ENCODE data around the gene CDK14.

The CDK14 gene

DNA sequence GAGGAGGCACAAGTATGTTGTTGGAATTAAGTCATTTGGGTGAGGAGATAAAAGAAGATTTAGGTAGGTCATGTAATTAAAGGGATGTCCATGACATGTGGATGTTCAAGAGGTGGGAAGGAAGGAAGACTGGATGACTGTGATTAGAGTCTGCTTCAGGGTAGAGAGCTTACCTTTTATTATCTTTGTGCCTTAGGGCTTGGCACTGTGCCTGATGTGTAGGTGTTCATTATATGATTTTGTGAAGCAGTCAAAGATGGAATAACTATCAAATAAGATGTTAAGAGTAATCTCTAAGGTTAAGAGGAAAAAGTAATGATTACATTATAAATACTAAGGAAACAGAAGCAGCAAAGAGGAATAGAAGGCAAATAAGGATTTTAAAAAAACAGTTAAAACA lies 97.8 kb downstream of the CDK14 start:
- H3K9me3 ChIP-seq (ENCODE audit: control insufficient read depth, low read length): no peaks in the 10 kb centered on the region
- H3K4me3 ChIP-seq (ENCODE audit: extremely low read depth, insufficient read depth, low read length, poor library complexity, severe bottlenecking): no peak overlapping the region
- H3K36me3 ChIP-seq (ENCODE audit: control insufficient read depth, insufficient read depth, low read length): no peaks in the 10 kb centered on the region
- no peak overlapping the region for H3K27ac ChIP-seq (ENCODE audit: low read depth, low read length, severe bottlenecking)
- H3K4me1 ChIP-seq (ENCODE audit: control insufficient read depth, insufficient read depth, low read length, poor library complexity, severe bottlenecking): peaks cover 5% of the 10 kb centered on the region

DNA sequence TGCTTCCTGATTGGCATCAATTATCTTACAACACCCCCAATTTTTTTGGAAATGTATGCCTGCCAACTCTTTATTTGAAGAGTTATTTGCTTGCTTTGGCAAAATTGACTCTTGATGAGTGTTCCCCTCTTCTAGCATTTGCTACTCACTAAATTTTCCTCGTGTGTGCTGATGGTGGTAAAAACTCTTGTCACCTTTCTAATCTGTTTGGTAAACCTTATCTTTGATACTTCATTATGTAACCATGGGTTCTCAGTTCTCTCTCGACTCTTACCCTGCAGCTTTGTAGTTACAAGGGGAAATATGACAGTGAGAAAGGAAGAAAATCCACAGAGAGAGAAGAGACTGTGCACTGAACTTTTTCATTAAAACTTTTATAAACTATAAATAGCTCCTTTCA lies 102.5 kb downstream of the CDK14 start:
- no peaks in the 10 kb centered on the region for H3K9me3 ChIP-seq (ENCODE audit: control insufficient read depth, low read length)
- no peaks in the 10 kb centered on the region for H3K36me3 ChIP-seq (ENCODE audit: control insufficient read depth, insufficient read depth, low read length)
- no peak overlapping the region for H3K4me3 ChIP-seq (ENCODE audit: extremely low read depth, insufficient read depth, low read length, poor library complexity, severe bottlenecking)
- no peak overlapping the region for H3K27ac ChIP-seq (ENCODE audit: low read depth, low read length, severe bottlenecking)
- WGBS, 2 experiments (ENCODE audit: insufficient coverage in 2 of 2): no CpG with 5 or more reads among the region's 2 CpGs
- H3K4me1 ChIP-seq (ENCODE audit: control insufficient read depth, insufficient read depth, low read length, poor library complexity, severe bottlenecking): peaks cover 8% of the 10 kb centered on the region

DNA sequence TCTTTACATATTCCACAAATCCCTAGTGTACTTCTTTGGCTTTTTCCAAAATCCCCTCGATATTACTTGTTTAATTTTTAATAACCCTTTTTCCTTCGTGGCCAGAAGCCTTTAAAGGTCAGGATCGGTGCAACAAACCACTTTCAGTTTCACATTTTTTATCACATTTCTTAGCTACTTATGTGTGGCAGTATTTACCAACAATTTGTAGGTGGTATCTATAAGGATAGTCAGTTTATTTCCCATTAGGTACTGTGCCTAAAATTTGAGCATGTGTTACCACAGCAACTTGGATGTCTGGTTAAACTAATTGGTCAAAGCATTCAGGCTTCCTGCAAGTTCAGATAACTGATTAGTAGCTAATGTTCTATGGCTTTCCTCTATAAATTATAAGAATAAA lies 104.9 kb downstream of the CDK14 start:
- no peak overlapping the region for H3K4me3 ChIP-seq (ENCODE audit: extremely low read depth, insufficient read depth, low read length, poor library complexity, severe bottlenecking)

DNA sequence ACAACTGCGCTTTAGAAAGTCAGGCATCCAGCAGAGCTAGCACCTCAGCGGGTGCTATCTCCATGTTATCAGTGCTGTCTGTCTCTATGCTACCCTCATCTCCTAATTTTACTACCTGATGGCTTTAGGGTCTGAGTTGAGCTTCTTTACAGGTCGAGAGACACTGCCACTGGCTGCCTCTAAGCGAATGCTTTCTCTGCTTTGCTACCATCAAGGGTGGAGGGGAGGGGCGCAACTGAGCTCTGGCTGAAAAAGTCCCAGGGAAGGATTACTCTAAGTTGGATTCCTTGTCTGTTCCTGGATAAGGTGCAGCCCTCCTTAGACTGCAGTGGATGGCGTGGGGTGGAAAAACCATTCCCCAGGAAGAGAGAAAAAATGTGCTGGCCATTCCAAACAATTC lies 105.7 kb downstream of the CDK14 start:
- no peaks in the 10 kb centered on the region for H3K9me3 ChIP-seq (ENCODE audit: control insufficient read depth, low read length)
- no peak overlapping the region for H3K4me3 ChIP-seq (ENCODE audit: extremely low read depth, insufficient read depth, low read length, poor library complexity, severe bottlenecking)
- no peaks in the 10 kb centered on the region for H3K36me3 ChIP-seq (ENCODE audit: control insufficient read depth, insufficient read depth, low read length)
- peaks cover 16% of the 10 kb centered on the region for H3K4me1 ChIP-seq (ENCODE audit: control insufficient read depth, insufficient read depth, low read length, poor library complexity, severe bottlenecking)
- 43 to 57% methylated on average over 4 to 5 of the region's 6 CpGs for WGBS, 2 experiments (ENCODE audit: insufficient coverage in 2 of 2)
- H3K27ac ChIP-seq (ENCODE audit: low read depth, low read length, severe bottlenecking): no peak overlapping the region

More for the DNA sequence above, 104.9 kb downstream of the CDK14 start:
- no peaks in the 10 kb centered on the region for H3K9me3 ChIP-seq (ENCODE audit: control insufficient read depth, low read length)
- 80 to 100% methylated on average over 1 of the region's 3 CpGs for WGBS, 2 experiments (ENCODE audit: insufficient coverage in 2 of 2)
- no peak overlapping the region for H3K27ac ChIP-seq (ENCODE audit: low read depth, low read length, severe bottlenecking)
- H3K4me1 ChIP-seq (ENCODE audit: control insufficient read depth, insufficient read depth, low read length, poor library complexity, severe bottlenecking): peaks cover 10% of the 10 kb centered on the region
- H3K36me3 ChIP-seq (ENCODE audit: control insufficient read depth, insufficient read depth, low read length): no peaks in the 10 kb centered on the region

DNA sequence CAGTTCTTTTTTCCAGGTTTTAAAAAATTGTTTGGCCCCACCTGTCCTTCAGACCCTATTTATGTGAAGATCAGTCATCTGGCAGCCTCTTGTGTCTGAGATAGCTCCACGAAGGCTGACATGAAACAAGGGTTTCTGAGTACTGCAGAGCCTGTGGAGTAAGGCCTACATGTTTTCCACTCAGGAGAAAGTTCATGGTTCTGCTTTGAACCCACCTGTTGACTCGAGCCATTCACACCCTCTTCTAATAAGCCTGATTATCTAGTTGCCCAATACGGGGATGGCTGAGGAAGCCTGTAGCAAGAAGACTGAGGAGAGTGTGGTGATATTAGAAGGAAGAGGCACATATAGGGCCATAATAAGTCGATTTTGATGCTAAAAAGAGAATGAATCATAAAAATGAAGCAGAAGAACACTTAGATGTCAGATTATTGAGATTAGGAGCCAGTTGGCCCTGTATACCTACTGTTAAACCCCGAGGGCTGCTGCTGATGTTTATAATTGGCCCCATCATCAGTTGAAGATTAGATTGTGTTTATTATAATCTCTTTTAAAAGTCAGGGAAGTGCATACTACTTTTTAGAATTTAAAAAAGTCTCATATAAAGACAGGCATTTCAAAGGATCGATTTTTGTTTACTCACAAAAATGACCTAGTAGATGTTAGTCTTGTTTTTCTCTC lies 109.4 kb downstream of the CDK14 start:
- no peak overlapping the region for H3K27ac ChIP-seq (ENCODE audit: low read depth, low read length, severe bottlenecking)
- H3K9me3 ChIP-seq (ENCODE audit: control insufficient read depth, low read length): no peaks in the 10 kb centered on the region
- H3K4me3 ChIP-seq (ENCODE audit: extremely low read depth, insufficient read depth, low read length, poor library complexity, severe bottlenecking): no peak overlapping the region
- peaks cover 38% of the 10 kb centered on the region for H3K4me1 ChIP-seq (ENCODE audit: control insufficient read depth, insufficient read depth, low read length, poor library complexity, severe bottlenecking)
- H3K36me3 ChIP-seq (ENCODE audit: control insufficient read depth, insufficient read depth, low read length): no peaks in the 10 kb centered on the region
- 82 to 94% methylated on average over 2 to 3 of the region's 6 CpGs for WGBS, 2 experiments (ENCODE audit: insufficient coverage in 2 of 2)

DNA sequence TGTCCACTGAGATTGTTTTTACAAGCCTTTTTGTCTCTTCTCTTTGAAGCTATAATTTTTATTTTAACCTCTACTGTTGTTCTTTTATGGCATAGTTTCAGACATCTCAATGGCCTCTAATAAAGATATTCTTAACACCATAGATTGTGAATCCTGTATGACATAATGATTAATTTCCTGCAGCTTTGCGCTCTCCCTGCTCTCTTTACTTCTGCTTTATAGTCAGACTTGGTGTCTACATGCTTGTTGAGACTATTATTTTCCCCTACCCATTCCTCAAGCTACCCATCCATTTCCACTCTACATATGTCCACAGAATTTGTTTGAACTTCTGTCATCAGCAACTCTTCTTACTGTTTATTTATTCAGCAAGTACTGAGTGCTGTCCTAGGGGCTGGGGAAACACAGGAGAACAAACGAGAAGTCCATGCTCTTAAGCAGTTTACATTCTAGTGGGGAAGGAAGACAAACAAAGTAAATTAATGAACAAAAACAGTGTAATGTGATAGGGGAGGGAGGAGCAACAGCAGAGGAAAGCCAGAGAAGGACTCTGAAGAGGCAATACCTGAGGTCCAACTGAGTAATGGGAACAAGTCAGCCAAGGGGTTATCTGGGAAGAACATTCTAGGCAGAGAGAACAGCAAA lies 110.1 kb downstream of the CDK14 start:
- Histone ChIP-seq H3K36me3 (ENCODE audit: control insufficient read depth, insufficient read depth, low read length) (no peaks in the 10 kb centered on the region), H3K27ac (ENCODE audit: low read depth, low read length, severe bottlenecking) (peak overlapping the region; percentile 58), H3K9me3 (ENCODE audit: control insufficient read depth, low read length) (no peaks in the 10 kb centered on the region), H3K4me3 (ENCODE audit: extremely low read depth, insufficient read depth, low read length, poor library complexity, severe bottlenecking) (no peak overlapping the region), H3K4me1 (ENCODE audit: control insufficient read depth, insufficient read depth, low read length, poor library complexity, severe bottlenecking) (peaks cover 39% of the 10 kb centered on the region)
- WGBS, 2 experiments (ENCODE audit: insufficient coverage in 2 of 2): 70 to 94% methylated on average over 2 of the region's 2 CpGs

DNA sequence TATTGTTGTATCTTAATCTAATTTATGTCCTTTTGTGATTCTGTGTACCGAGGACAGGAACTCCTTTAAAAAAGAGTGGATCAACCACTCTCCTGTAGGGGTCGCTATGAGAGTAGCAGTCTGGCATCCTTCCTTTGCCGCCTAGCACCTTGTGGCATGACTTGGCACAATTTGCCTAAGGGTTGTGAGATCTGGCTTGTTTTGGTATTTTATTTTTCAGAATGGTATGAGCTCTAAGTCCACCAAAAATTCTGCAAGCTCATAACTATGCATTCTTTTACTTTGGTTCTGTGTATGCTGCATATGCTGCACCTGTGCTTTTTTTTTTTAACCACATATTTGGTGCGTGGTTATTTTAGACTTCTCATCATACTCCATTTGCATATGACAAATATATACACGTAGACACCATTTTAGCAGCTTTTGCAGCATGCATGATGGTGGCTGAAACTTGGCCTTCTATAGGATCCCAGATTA lies 112.8 kb downstream of the CDK14 start:
- 80% methylated on average over 1 of the region's 5 CpGs; no CpG with 5 or more reads in 1 of the 2 experiments for WGBS, 2 experiments (ENCODE audit: insufficient coverage in 2 of 2)
- no peak overlapping the region for H3K27ac ChIP-seq (ENCODE audit: low read depth, low read length, severe bottlenecking)
- no peaks in the 10 kb centered on the region for H3K9me3 ChIP-seq (ENCODE audit: control insufficient read depth, low read length)
- peaks cover 5% of the 10 kb centered on the region for H3K36me3 ChIP-seq (ENCODE audit: control insufficient read depth, insufficient read depth, low read length)
- H3K4me1 ChIP-seq (ENCODE audit: control insufficient read depth, insufficient read depth, low read length, poor library complexity, severe bottlenecking): peaks cover 31% of the 10 kb centered on the region
- H3K4me3 ChIP-seq (ENCODE audit: extremely low read depth, insufficient read depth, low read length, poor library complexity, severe bottlenecking): no peak overlapping the region

DNA sequence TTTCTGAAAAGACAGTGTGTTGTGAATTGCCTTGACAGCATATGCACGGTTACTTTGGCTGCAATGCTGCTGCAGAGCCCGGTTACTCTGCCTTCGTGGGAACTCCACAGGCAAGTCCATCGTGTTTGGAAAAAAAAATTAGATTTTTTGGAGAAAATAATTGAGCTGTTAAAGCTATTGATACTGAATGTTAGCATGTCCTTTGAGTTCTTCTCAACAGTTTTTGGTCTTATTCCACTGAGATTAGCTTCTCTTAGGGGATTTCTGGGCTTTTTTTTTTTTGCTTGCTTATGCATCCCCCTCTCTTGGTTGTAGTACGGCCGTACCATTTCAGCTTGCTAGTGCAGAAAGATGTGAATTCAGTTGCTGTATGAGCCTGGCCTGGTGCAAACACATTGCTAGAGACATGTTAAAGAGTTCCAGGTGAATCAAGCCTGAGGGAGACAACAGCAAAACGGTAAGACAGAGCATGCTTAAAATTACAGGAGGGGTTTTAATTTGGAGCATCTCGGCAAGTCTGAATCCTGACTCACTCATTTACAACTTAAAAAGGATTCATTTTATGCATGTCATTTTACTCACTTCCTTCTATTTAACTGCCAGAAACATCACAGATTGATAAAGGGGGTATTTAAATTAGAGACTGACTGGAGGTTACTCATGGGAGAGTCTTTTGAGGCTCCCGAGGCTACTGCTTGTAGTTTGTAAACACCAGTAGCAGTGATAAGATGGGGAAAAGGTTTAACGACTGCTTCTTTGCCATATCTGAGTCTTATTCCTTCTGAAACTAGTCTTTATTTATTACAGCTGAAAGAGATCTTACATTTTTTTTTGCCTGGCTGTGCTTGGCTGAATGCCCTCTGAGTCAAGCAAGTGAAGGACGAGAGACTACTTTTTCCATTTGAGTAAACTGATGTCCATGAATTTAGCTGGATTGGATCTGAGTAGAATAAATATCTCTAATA lies 113.7 kb downstream of the CDK14 start:
- 26 to 28% methylated on average over 4 of the region's 11 CpGs for WGBS, 2 experiments (ENCODE audit: insufficient coverage in 2 of 2)
- peak overlapping the region; percentile 55 for H3K27ac ChIP-seq (ENCODE audit: low read depth, low read length, severe bottlenecking)
- peaks cover 5% of the 10 kb centered on the region for H3K36me3 ChIP-seq (ENCODE audit: control insufficient read depth, insufficient read depth, low read length)
- H3K4me3 ChIP-seq (ENCODE audit: extremely low read depth, insufficient read depth, low read length, poor library complexity, severe bottlenecking): no peak overlapping the region
- peaks cover 31% of the 10 kb centered on the region for H3K4me1 ChIP-seq (ENCODE audit: control insufficient read depth, insufficient read depth, low read length, poor library complexity, severe bottlenecking)
- H3K9me3 ChIP-seq (ENCODE audit: control insufficient read depth, low read length): no peaks in the 10 kb centered on the region

DNA sequence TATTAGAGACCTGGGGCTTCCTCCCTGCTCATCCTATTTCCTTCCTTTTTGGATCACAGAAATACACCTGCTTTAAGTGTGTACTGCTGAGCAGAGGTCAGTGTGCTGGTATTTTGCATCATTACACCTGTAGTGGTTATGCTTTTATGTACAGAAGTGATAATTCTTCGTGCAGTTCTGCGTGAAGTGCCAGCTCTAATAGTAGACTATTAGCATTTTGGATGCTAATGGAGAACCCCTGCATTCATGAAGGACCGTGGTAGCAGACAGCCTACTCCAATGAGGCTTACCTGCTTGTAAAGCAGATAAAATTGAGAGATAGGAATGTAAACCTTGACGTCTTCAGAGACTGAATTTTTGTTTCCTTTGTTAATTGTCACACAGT lies 114.3 kb downstream of the CDK14 start:
- peaks cover 5% of the 10 kb centered on the region for H3K36me3 ChIP-seq (ENCODE audit: control insufficient read depth, insufficient read depth, low read length)
- no peak overlapping the region for H3K27ac ChIP-seq (ENCODE audit: low read depth, low read length, severe bottlenecking)
- 55 to 63% methylated on average over 4 of the region's 4 CpGs for WGBS, 2 experiments (ENCODE audit: insufficient coverage in 2 of 2)
- H3K9me3 ChIP-seq (ENCODE audit: control insufficient read depth, low read length): no peaks in the 10 kb centered on the region
- H3K4me1 ChIP-seq (ENCODE audit: control insufficient read depth, insufficient read depth, low read length, poor library complexity, severe bottlenecking): peaks cover 31% of the 10 kb centered on the region
- H3K4me3 ChIP-seq (ENCODE audit: extremely low read depth, insufficient read depth, low read length, poor library complexity, severe bottlenecking): no peak overlapping the region

DNA sequence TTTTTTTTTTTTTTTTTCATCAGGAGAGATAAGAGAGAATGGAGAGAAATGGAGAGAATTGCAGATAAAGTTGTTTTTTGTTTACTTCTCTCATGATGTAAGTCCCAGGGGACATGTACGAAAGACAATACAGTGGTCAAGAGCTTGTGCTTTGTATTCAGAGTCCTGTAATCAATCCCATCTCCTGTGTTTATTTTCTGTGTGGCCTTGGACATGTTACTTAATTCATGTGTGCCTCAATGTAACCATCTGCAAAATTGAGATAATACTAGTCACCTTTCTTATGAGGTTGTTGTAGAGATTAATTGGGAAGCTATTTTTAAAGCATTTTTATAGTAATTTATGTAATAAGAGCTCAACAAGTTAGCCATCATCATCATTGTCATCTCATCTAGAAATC lies 117.5 kb downstream of the CDK14 start:
- H3K9me3 ChIP-seq (ENCODE audit: control insufficient read depth, low read length): no peaks in the 10 kb centered on the region
- no peak overlapping the region for H3K4me3 ChIP-seq (ENCODE audit: extremely low read depth, insufficient read depth, low read length, poor library complexity, severe bottlenecking)
- peaks cover 5% of the 10 kb centered on the region for H3K36me3 ChIP-seq (ENCODE audit: control insufficient read depth, insufficient read depth, low read length)
- 83% methylated on average over 1 of the region's 1 CpG; no CpG with 5 or more reads in 1 of the 2 experiments for WGBS, 2 experiments (ENCODE audit: insufficient coverage in 2 of 2)
- H3K27ac ChIP-seq (ENCODE audit: low read depth, low read length, severe bottlenecking): no peak overlapping the region
- peaks cover 24% of the 10 kb centered on the region for H3K4me1 ChIP-seq (ENCODE audit: control insufficient read depth, insufficient read depth, low read length, poor library complexity, severe bottlenecking)

All from mesodermal cell (in vitro differentiated cells).